GM10266 (cell line): ENCODE data around the gene NUBPL.
"Not testable (repeated sequence)": the region's sequence is repeated elsewhere in the genome, so short reads cannot be mapped to it uniquely, and the experiment has no call there.

Source experiments
- DNase-seq: peaks from one replicate; pipeline ENCODE4 v3.0.0; 2012; ENCODE audit errors: extremely low spot score
- TF ChIP-seq, protein P1 (sequence below): IDR thresholded peaks from 2 replicates; pipeline ENCODE4 v1.5.1; 2012; ENCODE audit warnings: mild to moderate bottlenecking, low read depth; ENCODE audit not compliant: control insufficient read depth, insufficient read depth; ENCODE audit errors: missing control alignments

Gene NUBPL

GRCh38 chr14:31886156-31886835, 325.1 kb downstream of the NUBPL start:
- TF ChIP-seq, protein P1, sequence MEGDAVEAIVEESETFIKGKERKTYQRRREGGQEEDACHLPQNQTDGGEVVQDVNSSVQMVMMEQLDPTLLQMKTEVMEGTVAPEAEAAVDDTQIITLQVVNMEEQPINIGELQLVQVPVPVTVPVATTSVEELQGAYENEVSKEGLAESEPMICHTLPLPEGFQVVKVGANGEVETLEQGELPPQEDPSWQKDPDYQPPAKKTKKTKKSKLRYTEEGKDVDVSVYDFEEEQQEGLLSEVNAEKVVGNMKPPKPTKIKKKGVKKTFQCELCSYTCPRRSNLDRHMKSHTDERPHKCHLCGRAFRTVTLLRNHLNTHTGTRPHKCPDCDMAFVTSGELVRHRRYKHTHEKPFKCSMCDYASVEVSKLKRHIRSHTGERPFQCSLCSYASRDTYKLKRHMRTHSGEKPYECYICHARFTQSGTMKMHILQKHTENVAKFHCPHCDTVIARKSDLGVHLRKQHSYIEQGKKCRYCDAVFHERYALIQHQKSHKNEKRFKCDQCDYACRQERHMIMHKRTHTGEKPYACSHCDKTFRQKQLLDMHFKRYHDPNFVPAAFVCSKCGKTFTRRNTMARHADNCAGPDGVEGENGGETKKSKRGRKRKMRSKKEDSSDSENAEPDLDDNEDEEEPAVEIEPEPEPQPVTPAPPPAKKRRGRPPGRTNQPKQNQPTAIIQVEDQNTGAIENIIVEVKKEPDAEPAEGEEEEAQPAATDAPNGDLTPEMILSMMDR, result no peak
- no peak for DNase-seq

GRCh38 chr14:31887929-31888580, 326.9 kb downstream of the NUBPL start:
- TF ChIP-seq, protein P1, result no peak
- DNase-seq, result no peak

GRCh38 chr14:31889297-31889696, 328.1 kb downstream of the NUBPL start:
- TF ChIP-seq, protein P1, result no peak

DNA sequence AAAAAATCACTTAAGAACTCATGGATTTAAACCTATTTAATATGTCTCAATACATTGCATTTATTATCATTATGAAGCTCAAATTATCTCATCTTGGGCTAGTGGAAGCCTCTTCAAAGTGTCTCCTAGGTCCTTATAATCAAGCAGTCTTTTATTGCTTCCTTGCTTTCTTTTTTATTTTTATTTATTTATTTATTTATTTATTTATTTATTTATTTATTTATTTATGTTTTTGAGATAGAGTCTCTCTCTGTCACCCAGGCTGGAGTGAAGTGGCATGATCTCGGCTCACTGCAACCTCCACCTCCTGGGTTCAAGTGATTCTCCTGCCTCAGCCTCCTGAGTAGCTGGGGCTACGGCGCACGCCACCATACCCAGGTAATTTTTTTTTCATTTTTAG, 329.0 kb downstream of the NUBPL start:
- not testable (repeated sequence) for DNase-seq

More at GRCh38 chr14:31889297-31889696, 328.1 kb downstream of the NUBPL start:
- no peak for DNase-seq

DNA sequence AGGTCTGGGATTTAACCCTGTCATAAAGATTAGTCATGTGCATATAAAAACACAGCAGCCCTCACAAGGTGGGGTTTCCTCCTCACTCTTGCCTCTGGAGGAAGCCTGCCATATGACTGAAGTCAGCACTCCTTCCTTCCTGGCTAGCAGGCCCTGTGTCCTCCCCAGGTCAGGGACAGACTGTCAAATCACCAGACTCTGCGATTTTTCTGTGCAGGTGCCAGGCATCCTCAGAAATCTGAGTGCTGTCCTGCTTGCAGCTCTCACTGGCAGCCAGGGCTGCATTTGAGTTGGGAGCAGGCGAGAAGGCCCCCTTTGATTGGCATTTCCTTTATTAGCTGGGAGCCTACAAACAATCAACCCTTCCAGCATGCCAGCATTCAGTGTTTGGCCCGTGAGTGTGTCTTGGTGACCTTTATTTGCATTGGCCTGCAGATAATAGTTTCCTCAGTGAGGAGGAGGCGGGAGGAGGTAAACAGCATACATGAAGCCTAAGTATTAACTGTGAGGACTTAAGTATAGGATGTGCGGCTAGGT, 332.1 kb downstream of the NUBPL start:
- TF ChIP-seq, protein P1, result no peak
- DNase-seq, result no peak

- no peak for DNase-seq
- TF ChIP-seq, protein P1, result no peak
These were observed 333.1 kb downstream of the NUBPL start for GRCh38 chr14:31894351-31894750.

- TF ChIP-seq, protein P1, result no peak
- no peak for DNase-seq
These were observed 334.0 kb downstream of the NUBPL start for GRCh38 chr14:31895206-31895605.
